Posterior vena cava (tissue), 2 donors: ENCODE results near the gene ELMOD2. TPM values are rescaled to one million over a fixed set of nuclear protein-coding genes. Genes with fewer than 3 reads are reported as not detected.
"Not testable (repeated sequence)": the region's sequence is repeated elsewhere in the genome, so short reads cannot be mapped to it uniquely, and the experiment has no call there.

Experiments
- DNase-seq: peaks from one replicate; pipeline ENCODE4 v3.0.0-alpha.2; 2020; ENCODE audit warnings: low spot score
- intact Hi-C, 2 donors: fragments of 100-400 bp; cut with DNase I; formaldehyde crosslinking; loops; one replicate each; pipeline versions ENCODE4 v1.14.1 to v1.14.2; 2022 to 2023
- long read RNA-seq, 2 donors: library from polyadenylated mRNA; unstranded; transcript quantifications; one replicate each; pipeline ENCODE4 v2.0.0, GENCODE V29; 2020 to 2021
- total RNA-seq, 2 donors: library from RNA; stranded (reverse); fragmentation: NEBNext Ultra II Directional; extraction: Animal tissue kit (Norgen Biotek cat#: 25700); gene quantifications; one replicate each; pipeline ENCODE4 v1.2.1, GENCODE V29; 2021
- donor health status: DM: yes; HTN: yes; CAD: no.
- donor health status: DM: yes; HTN: yes; CAD: no.

Gene ELMOD2, protein sequence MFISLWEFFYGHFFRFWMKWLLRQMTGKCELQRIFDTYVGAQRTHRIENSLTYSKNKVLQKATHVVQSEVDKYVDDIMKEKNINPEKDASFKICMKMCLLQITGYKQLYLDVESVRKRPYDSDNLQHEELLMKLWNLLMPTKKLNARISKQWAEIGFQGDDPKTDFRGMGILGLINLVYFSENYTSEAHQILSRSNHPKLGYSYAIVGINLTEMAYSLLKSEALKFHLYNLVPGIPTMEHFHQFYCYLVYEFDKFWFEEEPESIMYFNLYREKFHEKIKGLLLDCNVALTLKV
- 10 to 100 TPM; 21.8 to 24.3 TPM for total RNA-seq
- long read RNA-seq, donor 1, full-length matches to known transcripts: 4 of 7 reads
- long read RNA-seq, donor 1, partial matches to known transcripts: 0 of 7 reads
- long read RNA-seq, donor 1, other reads (novel, unspliced or antisense): 3 of 7 reads
- long read RNA-seq, donor 2, full-length matches to known transcripts: 4 of 6 reads
- long read RNA-seq, donor 2, partial matches to known transcripts: 0 of 6 reads
- long read RNA-seq, donor 2, other reads (novel, unspliced or antisense): 2 of 6 reads

DNA sequence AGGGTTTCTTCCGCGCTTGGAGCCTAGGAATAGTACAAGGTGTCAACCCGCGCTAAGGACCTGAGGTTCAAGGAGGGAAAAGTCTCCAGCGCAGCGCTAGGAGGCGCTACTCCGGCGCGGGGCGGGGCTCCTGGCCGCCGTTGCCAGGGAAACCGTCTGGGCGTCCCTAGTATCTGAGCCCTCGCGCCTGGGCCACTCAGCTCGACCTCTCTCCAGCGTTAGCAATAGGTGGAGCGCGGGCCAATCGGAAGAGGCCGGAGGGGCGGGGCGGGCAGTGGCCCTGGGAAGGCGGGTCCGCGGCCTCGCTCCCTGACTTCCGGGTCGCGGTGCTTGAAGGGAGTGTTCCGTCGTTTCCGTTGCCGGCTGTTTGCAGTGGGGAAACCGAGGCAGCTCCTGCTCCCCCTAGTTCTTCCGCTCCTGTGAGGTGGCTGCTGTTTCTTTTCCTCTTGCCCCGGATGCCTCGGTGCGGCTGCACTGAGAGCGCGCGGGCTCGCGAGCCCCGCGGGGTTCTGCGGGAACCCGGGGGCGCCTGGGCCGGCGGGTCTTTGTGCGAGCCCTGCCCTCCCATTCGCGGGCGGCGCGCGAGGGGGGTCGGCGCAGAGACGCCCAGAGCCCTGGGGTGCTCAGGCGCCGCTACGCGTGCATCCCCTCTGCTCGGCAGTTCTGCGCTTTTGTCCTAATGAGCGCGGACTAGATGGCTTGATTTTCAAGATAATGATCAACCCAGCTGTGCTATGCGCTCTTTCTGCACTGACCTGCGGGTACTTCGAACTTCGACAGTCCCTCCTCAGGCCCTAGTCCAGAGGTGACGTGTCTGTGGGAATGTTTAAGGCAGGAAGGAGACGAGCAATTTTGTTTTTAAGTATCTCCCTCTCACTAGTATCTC lies at the start of gene ELMOD2:
TSS of gene ELMOD2 (plus strand) at position 312 of the 886 bp plus-strand sequence. CDS start 1,261 bp downstream, outside the sequence.
- intact Hi-C loops: no loop called here
- peak; percentile 100 for DNase-seq

DNA sequence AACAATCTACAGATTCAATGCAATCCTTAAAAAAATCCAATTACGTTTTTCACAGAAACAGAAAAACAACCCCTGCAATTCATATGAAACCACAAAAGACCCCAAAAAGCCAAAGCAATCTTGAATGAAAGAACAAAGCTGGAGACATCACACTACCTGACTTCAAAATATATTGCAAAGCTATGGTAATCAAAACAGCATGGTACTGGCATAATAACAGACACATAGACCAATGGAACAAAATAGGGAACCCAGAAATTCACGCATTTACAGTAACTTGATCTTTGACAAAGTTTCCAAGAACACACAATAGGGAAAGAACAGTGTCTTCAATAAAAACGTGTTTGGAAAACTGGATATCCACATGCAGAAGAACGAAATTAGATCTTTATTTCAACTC lies 40.5 kb upstream of the ELMOD2 start:
- intact Hi-C loops: no loop called here
- DNase-seq: no peak

DNA sequence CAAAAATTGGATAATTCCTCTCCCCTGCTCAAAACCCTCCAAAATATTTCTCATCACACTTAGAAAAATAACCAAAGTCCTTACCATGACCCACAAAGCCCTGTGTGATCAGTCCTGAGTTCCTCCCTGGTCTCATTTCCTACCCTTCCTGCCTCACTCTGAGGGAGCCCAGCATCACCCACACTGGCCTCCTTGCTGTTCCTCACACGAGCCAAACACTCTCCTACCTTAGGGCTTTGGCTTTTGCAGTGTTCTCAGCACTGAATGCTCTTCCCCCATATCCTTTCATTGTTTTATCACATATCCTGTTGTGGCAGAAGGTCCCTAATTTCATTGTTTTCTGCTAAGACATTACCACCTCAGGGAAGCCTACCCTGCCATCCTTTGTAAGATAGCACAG lies 38.0 kb upstream of the ELMOD2 start:
- intact Hi-C loops: no loop called here
- DNase-seq: no peak

DNA sequence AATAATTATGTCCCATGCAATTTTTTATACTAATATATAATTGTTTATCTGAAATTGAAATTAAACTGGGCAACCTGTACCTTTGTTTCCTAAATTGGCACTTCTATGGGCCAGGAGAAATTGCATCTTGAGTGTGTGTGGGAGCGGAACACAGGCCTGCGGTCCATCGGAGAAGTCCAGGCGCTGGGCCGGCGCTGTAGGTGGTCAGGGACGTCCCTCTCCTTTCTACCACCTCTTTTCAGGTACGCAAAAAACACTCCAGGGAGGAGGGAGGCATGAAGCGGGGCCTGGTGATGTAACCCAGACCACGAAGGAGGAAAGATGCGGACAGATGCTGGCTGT lies 26.6 kb upstream of the ELMOD2 start:
- no peak for DNase-seq
- intact Hi-C loops: no loop called here

DNA sequence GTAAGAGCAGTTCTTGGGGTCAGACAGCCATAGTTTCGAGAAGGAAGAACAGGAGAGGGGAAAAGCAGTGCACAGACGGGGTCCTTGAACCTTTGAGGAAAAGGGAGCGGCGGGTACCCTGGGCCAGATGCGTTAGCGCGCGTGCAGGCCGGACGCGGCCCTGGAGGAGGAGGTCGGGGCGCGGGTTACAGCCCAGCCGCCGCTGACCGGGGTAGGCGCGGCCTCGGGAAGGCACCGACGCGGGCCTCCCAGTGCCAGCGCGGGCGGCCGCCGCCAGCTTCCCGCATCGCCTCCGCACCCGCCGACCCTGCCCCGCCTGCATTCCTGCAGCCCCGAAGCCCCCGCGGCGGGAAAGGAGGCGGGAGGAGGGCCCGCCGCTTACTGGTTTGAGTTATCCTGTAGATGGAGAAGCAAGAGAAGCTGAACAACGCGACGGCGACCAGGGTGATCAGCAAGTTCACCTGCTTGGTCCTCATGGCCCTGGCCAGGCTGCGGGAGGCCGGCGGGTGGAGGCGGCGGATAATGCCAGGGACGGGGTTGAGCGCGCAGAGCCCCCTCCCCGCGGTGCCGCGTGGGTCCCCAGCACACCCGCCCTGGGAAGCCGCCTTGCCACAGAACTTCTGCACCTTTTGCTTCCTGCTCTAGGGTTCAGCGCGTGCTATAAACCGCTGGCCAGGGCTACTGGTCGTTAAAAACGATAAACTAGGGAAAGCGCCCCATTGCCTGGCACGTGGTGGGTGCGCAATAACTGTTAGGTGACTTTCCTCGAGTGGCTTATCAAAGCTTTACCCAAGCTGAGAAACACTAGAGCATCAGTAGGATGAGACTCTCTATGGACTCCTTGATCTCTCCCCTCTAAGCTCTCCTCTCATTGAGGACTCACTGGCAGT lies 26.0 kb upstream of the ELMOD2 start, which contains the start of gene MGAT4D:
TSS of gene MGAT4D (minus strand) at position 547 of the 890 bp plus-strand sequence. CDS start at position 476, 71 bp downstream.
- peak; percentile 78 for DNase-seq
- intact Hi-C loops: no loop called here

DNA sequence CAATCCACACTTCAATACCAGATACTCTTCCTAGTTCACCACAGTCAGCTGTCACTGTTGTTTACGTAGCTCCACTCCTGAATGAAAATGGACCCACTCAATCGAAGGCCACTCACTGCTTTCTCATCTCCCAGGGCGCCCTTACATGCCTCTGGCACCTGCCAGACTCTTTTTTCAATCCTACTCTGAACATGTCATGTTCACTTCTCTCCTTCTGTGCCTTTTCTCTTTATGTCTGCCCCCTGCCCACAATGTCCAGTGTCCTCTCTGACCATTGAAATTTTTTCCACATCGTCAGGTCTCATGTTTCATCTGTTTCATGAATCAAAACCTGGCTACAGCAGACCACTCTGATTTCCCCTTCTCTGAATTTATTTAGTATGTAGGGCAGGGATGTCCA lies 24.6 kb upstream of the ELMOD2 start:
- DNase-seq: no peak
- intact Hi-C loops: no loop called here

DNA sequence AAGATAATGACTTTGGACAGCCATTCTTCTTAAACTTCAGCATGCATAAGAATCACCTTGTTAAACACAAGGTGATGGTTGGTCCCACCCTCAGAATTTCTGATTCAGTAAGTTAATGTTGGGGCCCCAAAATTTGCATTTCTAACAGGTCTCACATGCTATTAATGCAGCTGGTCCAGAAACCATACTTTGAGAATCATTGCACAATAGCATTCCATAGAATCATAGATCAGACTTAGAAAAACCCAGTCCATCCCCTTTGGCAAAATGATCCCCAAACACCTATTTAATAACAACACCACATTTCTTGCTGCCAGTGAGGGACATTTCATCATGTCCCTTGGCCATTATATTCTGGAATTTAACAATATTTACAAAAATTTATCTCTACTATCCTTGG lies 19.7 kb upstream of the ELMOD2 start:
- no peak for DNase-seq
- intact Hi-C loops: no loop called here

DNA sequence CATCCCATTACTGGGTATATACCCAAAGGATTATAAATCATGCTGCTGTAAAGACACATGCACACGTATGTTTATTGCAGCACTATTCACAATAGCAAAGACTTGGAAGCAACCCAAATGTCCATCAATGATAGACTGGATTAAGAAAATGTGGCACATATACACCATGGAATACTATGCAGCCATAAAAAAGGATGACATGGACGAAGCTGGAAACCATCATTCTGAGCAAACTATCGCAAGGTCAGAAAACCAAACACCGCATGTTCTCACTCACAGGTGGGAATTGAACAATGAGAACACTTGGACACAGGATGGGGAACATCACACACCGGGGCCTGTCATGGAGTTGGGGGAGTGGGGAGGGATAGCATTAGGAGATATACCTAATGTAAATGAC lies 10.2 kb upstream of the ELMOD2 start:
- DNase-seq, intact Hi-C loops: not testable (repeated sequence)

DNA sequence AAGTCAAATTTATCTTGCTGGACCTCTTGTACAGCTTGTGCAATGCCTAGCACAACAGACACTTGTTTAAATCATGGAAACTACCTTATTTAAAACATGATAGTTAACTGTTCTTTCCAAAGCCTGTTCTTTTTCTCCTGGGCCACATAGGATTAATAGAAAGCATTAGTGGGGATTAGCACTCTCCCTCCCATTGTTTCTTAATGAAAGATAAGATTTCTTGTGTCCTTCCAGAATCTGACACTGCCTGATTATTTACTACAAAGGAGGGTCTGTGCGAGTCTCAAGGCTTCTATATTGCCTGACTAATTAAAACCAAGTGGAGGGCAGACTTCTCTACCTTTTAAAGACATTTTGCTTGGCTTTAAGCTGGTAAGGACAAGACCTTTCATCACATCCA lies 8.5 kb upstream of the ELMOD2 start:
- DNase-seq: no peak
- intact Hi-C loops: no loop called here

DNA sequence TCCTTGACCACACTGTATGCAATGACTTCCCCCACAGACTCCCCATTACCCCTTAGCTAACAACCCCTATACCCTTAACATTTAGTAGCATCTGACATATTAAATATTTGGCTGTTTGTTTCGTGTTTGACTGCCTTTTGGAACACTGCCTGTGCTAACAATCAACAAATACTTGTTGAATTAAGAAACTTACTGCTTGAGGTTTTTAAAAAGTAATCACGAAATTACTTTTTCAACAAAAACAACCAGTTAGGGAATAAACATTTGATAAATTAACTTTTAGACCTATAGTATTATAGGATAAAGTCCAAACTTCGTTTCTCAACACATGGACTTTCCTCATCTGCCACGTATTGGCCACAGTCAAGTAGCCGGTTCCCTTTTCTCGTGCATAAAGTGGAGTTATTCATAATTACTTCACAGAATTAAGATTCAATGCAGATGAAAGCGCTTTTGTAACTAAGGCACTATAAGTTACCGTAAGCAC lies 555 bp upstream of the ELMOD2 start:
- intact Hi-C loops: no loop called here
- DNase-seq: no peak

DNA sequence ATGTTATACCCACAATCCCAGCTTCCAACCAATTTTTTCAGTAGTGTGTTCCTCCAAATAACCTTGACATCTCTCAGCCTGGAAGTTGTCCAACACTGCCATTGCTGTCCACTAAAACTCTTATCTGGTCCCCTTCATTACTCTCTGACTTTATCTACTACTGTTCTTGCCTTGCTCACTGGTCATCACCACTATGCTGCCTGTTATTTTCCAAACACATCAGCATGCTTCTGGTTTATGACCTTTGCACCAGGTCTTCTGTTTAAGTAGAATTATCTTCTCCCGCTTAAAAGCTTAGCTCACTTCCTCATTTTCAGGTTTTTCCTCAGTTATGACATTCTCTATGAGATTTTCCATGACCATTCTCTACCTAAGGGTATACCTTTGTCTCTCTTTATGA lies 5.5 kb downstream of the ELMOD2 start:
- DNase-seq: no peak
- intact Hi-C loops: no loop called here

DNA sequence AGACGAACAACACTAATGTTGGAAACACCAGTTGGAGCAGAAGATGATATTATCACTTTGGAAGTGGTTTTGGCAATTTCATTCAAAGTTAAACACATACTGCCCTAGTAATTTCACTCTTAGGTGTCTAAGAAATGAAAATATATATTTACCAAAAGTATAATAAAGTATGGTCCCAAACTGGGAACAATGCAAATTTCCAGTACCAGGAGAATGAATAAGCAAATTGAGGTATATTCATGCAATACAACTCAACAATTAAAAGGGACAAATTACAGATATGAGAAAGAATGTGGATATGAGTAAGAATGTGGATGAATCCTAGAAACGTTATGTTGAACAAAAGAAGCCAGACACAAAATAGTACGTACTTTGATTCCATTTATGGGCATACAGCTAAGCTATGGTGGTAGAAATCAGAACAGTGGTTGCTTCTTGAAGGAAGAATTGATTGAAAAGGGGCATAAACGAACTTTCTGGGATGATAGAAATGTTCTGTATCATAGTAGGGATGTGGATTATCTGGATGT lies 10.0 kb downstream of the ELMOD2 start:
- intact Hi-C loops: no loop called here
- DNase-seq: no peak

DNA sequence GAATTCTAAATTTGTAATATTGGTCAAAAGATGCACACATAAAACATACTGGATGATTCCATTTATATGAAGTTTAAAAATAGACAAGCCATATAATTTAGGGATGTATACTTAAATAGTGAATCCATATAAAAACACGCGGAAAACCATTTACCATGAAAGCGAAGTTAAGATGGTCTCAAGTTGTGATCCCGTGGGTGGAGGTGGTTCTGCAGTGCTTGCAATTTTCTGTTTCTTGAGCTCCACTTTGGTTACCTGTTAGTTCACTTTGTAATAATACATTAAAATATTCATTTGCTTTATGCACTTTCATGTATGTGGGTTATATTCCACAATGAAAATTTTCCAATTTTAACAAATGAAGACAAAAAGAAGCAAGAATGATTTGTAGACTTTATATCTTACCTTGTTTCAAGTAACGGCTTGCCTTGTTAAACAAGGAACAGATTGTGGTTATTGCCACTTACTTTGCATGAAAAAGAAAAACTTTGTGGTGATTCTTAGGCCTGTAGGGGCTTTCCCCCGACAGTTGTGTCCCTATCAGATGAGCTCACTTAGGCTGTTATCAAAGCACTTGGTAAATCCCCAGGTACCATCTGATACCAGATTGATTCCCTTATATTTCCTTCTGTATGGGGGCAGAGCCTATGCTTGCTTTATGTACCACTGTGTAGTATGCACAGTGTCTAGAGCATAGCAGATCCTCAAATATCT lies 32.6 kb downstream of the ELMOD2 start:
- DNase-seq: no peak
- intact Hi-C loops: no loop called here

DNA sequence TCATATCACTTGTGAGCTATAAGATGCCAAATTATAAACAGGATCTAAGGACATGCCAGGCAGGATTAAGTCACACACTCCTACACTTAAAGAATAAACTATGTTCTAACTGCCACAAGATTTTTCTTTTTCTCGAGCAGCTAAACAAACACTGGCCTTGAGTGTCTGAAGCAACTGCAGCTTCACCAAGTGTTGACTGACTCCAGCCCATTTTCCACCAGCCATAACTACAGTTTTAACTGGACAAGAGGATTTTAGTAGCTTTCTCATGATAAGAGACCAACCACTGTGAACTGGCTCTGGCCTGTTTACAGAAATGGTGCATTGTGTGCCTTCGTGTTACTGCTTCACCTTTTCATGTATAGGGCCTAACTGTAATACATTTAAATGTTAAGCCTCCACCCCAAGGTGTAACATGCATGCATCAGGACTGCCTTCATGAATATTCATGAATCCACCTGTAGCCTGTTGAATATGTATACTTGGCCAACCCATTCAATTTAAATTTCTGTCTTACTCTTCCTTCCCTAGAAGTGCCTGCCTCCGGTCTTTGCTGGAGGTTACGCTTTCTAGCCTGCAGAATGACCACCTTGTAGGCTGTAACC lies 34.0 kb downstream of the ELMOD2 start:
- no peak for DNase-seq
- intact Hi-C loops: no loop called here

DNA sequence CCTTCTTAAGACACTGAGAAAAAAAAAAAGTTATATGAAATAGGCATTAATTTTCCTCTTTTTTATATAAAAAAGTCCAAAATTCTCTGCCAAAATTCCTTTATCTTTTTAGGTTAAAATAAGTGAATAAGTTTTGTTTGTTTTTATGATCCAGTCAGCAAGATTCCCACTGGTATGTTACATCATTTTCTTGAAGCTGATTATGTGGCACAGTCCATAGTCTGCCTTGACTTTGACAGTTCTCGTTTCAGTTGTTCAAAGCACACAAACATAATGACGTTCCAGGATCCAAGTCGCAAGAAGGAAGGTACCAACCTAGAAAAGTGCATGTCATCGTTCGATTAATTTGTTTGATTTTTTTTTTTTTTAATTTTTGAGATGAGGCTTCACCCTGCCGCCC lies 35.7 kb downstream of the ELMOD2 start:
- intact Hi-C loops: no loop called here
- no peak for DNase-seq

DNA sequence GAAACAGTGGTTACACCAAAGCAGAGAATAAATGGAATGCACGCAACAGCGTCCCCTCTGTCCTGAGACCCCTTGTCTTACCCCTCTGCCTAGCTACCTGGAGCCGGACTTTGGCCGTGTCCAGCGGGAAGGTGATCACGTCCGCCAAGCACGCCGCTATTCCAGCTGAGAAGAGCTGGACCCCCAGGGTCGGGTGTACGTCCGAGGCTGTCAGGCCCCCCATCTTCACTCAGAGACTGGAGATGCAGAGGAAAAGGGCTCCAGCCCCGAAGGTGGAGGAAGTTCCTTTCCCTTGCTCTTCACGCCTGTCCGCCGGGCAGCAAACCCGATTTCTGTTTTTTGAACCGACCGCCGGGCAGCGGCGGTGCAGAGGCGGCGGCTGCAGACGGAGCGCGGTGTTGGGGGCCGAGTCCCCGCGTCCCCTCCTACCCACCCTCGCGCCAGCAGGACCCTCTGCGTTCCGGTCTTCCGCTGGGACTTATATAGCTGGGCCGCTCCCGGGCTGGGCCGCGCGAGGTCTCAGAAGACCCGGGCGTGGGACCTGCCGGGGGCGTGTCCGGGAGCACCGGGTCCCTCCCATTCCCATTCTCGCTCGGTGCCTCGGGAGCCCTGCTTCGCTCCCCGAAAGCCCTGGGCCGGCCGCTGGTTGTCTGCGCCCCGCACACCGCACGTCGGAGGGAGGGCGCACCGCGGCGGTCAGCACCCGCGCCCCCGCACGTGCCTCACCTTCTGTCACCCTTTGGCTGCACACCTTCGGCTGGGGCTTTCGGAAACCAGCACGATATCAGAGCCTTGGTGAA lies 44.7 kb downstream of the ELMOD2 start, which contains the start of gene UCP1:
TSS of gene UCP1 (minus strand) at position 455 of the 800 bp plus-strand sequence. CDS start at position 223, 232 bp downstream.
- intact Hi-C loops: no loop called here
- no peak for DNase-seq

DNA sequence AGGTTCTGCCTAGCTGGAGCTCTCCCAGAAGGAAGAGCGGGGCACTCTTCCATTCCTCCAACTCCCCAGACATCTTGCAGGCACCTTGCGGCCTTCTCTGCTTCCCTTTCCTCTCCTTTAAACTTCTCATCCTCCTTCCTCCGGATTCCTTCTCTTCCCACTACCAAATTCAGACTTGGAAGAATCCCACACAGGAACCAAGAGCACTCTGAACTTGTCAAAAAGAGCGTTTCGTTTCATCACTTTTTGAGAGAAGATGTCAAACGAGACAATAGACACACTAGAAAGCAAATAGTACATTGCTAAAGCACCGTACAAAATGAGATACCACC lies 45.3 kb downstream of the ELMOD2 start:
- DNase-seq: no peak
- intact Hi-C loops: no loop called here
